A549 (cell line): ENCODE data around the gene STX1B. TPM values are rescaled to one million over a fixed set of nuclear protein-coding genes. Genes with fewer than 3 reads are reported as not detected.

Source experiments
- ATAC-seq, 2 experiments: fragments of 200-7000 bp in 1 of 2; fragments of >200 bp in 1 of 2; cut with Nextera tagmentation in 1 of 2; cut with Tn5 transposase in 1 of 2; 3 replicates each; pipeline versions ENCODE4 v1.8.0 to v1.9.1; 2018 to 2020; ENCODE audit warnings: mild to moderate bottlenecking in 1 of 2, moderate library complexity in 1 of 2
- CTCF ChIA-PET: fragments of 300-600 bp; sonication (Branson Sonifier 250); formaldehyde crosslinking; extraction: SDS; loops from one replicate; lab custom pipeline; 2021; ENCODE audit warnings: antibody characterized with exemption, inconsistent platforms; lab: Yijun Ruan, JAX
- POLR2A ChIA-PET: fragments of 350-600 bp; formaldehyde crosslinking; extraction: SDS; loops from one replicate; lab custom pipeline; 2021; ENCODE audit warnings: antibody characterized with exemption, inconsistent platforms; lab: Yijun Ruan, JAX
- DNase-seq, 2 experiments: peaks; one replicate each; pipeline versions ENCODE4 v3.0.0 to v3.0.0-alpha.2; 2011 to 2016; ENCODE audit warnings: low read depth in 1 of 2, low spot score in 1 of 2
- FAIRE-seq: peaks from 2 replicates; lab custom pipeline; 2011; peaks lifted over from hg19 to GRCh38; lab: Jason Lieb, UNC
- H3K27ac ChIP-seq, 2 experiments: fragments of >200 bp; sonication (Bioruptor Twin); formaldehyde crosslinking; 3 replicates each; pipeline ENCODE4 v1.5.1; 2016 to 2017
- H3K4me1 ChIP-seq: fragments of >200 bp; sonication (Bioruptor Twin); formaldehyde crosslinking; 3 replicates; pipeline ENCODE4 v1.6.1; 2016
- H3K4me2 ChIP-seq: fragments of >200 bp; sonication (Bioruptor Twin); formaldehyde crosslinking; 3 replicates; pipeline ENCODE4 v1.6.1; 2016
- H3K4me3 ChIP-seq: fragments of >200 bp; sonication (Bioruptor Twin); formaldehyde crosslinking; 3 replicates; pipeline ENCODE4 v1.5.1; 2016
- H3K9me3 ChIP-seq: fragments of >200 bp; sonication (Bioruptor Twin); formaldehyde crosslinking; 3 replicates; pipeline ENCODE4 v1.6.1; 2016
- BHLHE40 ChIP-seq: IDR thresholded peaks from 2 replicates; pipeline ENCODE4 v1.6.1; 2012; ENCODE audit warnings: low read depth, low read length, inconsistent platforms
- CBX2 ChIP-seq: fragments of 200-600 bp; sonication (generic); IDR thresholded peaks from 2 replicates; pipeline ENCODE4 v1.6.1; 2016; ENCODE audit warnings: low read depth, mild to moderate bottlenecking, borderline replicate concordance
- CHD2 ChIP-seq: fragments of 150-350 bp; IDR thresholded peaks from 2 replicates; pipeline ENCODE4 v1.6.1; 2014; ENCODE audit warnings: low read length; ENCODE audit not compliant: partially characterized antibody
- ESRRA ChIP-seq: fragments of 150-350 bp; IDR thresholded peaks from 2 replicates; pipeline ENCODE4 v1.6.1; 2014; ENCODE audit warnings: mild to moderate bottlenecking, low read length, borderline replicate concordance
- FOSL2 ChIP-seq, 2 experiments: fragments of 450-650 bp in 1 of 2; fragments of >200 bp in 1 of 2; sonication (Bioruptor Twin) in 1 of 2; formaldehyde crosslinking; IDR thresholded peaks; 2 replicates each; pipeline versions ENCODE4 v1.5.0 to v1.6.1; 2016 to 2020; ENCODE audit warnings: mild to moderate bottlenecking in 1 of 2, moderate library complexity in 1 of 2
- HDAC2 ChIP-seq: fragments of 200-600 bp; sonication (generic); IDR thresholded peaks from 2 replicates; pipeline ENCODE4 v1.6.1; 2016
- HOXA7 ChIP-seq: fragments of 250-450 bp; sonication (Bioruptor Pico); IDR thresholded peaks from 2 replicates; pipeline ENCODE4 v1.5.0; 2020; ENCODE audit warnings: mild to moderate bottlenecking, moderate library complexity
- HOXB5 ChIP-seq: fragments of 250-450 bp; sonication (Bioruptor Pico); IDR thresholded peaks from 2 replicates; pipeline ENCODE4 v1.5.0; 2020; ENCODE audit warnings: mild to moderate bottlenecking, moderate library complexity
- JUN ChIP-seq, 2 experiments: fragments of >200 bp; sonication (Bioruptor Twin); formaldehyde crosslinking; IDR thresholded peaks; 2 replicates in 1 of 2; 3 replicates in 1 of 2; pipeline ENCODE4 v1.6.1; 2016 to 2017
- KDM5A ChIP-seq: fragments of 200-600 bp; sonication (generic); IDR thresholded peaks from 2 replicates; pipeline ENCODE4 v1.6.1; 2016; ENCODE audit warnings: antibody characterized with exemption, mild to moderate bottlenecking
- MAZ ChIP-seq: fragments of 150-350 bp; IDR thresholded peaks from 2 replicates; pipeline ENCODE4 v1.6.1; 2014; ENCODE audit warnings: antibody characterized with exemption, low read depth, low read length, borderline replicate concordance
- NR3C1 ChIP-seq: fragments of >200 bp; sonication (Bioruptor Twin); formaldehyde crosslinking; IDR thresholded peaks from 3 replicates; pipeline ENCODE4 v1.6.1; 2017
- POLR2A ChIP-seq: IDR thresholded peaks from 2 replicates; pipeline ENCODE4 v1.6.1; 2012; ENCODE audit warnings: mild to moderate bottlenecking, low read length
- POLR2AphosphoS2 ChIP-seq: conservative IDR thresholded peaks from 2 replicates; pipeline ENCODE4 v1.6.1; 2012; ENCODE audit warnings: low read length, improper control_type of control experiment, inconsistent platforms
- RAD21 ChIP-seq, 2 experiments: fragments of >200 bp in 1 of 2; sonication (Bioruptor Twin) in 1 of 2; formaldehyde crosslinking in 1 of 2; IDR thresholded peaks in 1 of 2; conservative IDR thresholded peaks in 1 of 2; 2 replicates in 1 of 2; 3 replicates in 1 of 2; pipeline ENCODE4 v1.6.1; 2012 to 2018; ENCODE audit warnings: inconsistent platforms in 1 of 2
- SMC3 ChIP-seq: fragments of >200 bp; sonication (Bioruptor Twin); formaldehyde crosslinking; IDR thresholded peaks from 3 replicates; pipeline ENCODE4 v1.6.1; 2018; ENCODE audit warnings: inconsistent platforms
- TFCP2L1 ChIP-seq: fragments of 250-450 bp; sonication (Bioruptor Pico); IDR thresholded peaks from 2 replicates; pipeline ENCODE4 v1.5.0; 2021; ENCODE audit warnings: mild to moderate bottlenecking
- TP53 ChIP-seq: fragments of 250-450 bp; sonication (Bioruptor Pico); IDR thresholded peaks from 2 replicates; pipeline ENCODE4 v1.5.0; 2021; ENCODE audit warnings: mild to moderate bottlenecking, moderate library complexity
- ZNF302 ChIP-seq: fragments of 250-450 bp; sonication (Bioruptor Pico); IDR thresholded peaks from 2 replicates; pipeline ENCODE4 v1.9.0; 2021; ENCODE audit warnings: inconsistent platforms, mild to moderate bottlenecking, moderate library complexity
- WGBS: methylation state at CpG from one replicate; pipeline ENCODE4 v1.1.6; 2017; ENCODE audit errors: missing lambda C conversion rate; 5-methylcytosine and 5-hydroxymethylcytosine counted together
- polyA plus RNA-seq, 4 experiments: library from polyadenylated mRNA; depleted of rRNA in 3 of 4; stranded (reverse); fragments of >200 nt; fragmentation: RNase III in 1 of 4; extraction: RNeasy Plus Mini Kit Qiagen cat#74134 plus additional on column Dnase treatment in 1 of 4; gene quantifications; 2 replicates in 3 of 4; 3 replicates in 1 of 4; pipeline ENCODE4 v1.2.3, GENCODE V29; 2011 to 2017
- TF ChIP-seq, protein P1 (sequence below): IDR thresholded peaks from 2 replicates; pipeline ENCODE4 v1.6.1; 2012
- TF ChIP-seq, protein P2 (sequence below): fragments of >200 bp; sonication (Bioruptor Twin); formaldehyde crosslinking; IDR thresholded peaks from 3 replicates; pipeline ENCODE4 v1.5.1; 2016
- TF ChIP-seq, protein P3 (sequence below): IDR thresholded peaks from 2 replicates; pipeline ENCODE4 v1.6.1; 2012
- TF ChIP-seq, protein P4 (sequence below): IDR thresholded peaks from 2 replicates; pipeline ENCODE4 v1.6.1; 2012; ENCODE audit warnings: low read depth, borderline replicate concordance
- TF ChIP-seq, protein P5 (sequence below): fragments of >200 bp; sonication (Bioruptor Twin); formaldehyde crosslinking; IDR thresholded peaks from 3 replicates; pipeline ENCODE4 v1.6.1; 2016
- TF ChIP-seq, protein P6 (sequence below): fragments of 150-350 bp; IDR thresholded peaks from 2 replicates; pipeline ENCODE4 v1.6.1; 2014; ENCODE audit warnings: low read depth, mild to moderate bottlenecking, low read length

Gene STX1B
- polyA plus RNA-seq, 2 of the 4 experiments (the other 2 are of a cell fraction): 2.4 to 2.6 TPM

DNA sequence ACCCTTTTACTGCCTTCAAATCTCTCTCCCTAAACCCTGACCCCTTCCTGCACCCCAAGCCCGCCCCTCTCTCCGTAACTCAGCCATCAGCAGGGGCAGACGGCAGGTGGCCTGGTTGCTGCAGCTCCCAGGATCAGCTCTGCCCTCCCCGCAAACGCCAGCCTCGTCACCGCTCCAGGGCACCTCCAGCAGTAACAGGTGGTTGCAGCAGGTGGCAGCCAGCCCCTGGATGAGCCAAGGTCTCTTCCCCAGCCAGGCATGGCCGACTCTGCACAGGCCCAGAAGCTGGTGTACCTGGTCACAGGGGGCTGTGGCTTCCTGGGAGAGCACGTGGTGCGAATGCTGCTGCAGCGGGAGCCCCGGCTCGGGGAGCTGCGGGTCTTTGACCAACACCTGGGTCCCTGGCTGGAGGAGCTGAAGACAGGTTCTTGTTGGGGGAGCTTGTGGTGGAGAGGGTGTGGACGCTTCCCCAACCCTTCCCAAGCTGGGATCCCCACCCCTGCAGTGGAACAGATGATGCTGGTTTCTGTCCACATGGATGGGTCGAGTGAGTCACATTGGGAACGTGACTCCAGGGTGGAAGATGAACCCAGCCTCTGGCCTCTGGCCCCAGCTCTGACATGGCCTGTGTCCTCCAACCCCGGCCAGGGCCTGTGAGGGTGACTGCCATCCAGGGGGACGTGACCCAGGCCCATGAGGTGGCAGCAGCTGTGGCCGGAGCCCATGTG lies 24.9 kb downstream of the STX1B start:
- FAIRE-seq (no peak), DNase-seq (peak; percentile 55 to 65), ATAC-seq (peak; percentile 61 to 63)
- 82% methylated on average over 10 of the region's 20 CpGs for WGBS
- Histone ChIP-seq H3K4me1 (peaks cover 13% of the 10 kb centered on the region), H3K4me2 (peak overlapping the region; percentile 89), H3K4me3 (peak overlapping the region; percentile 46), H3K27ac (peak overlapping the region; percentile 84 to 88), H3K9me3 (no peaks in the 10 kb centered on the region)
- ChIA-PET POLR2A (interaction anchor here (0.5 to 2.0 kb wide), 8 partner anchors 12 to 464 kb away, joined by 3 to 11 read pairs (median 4); partner anchors contain the start of genes ZNF646 and ZNF668), CTCF (interaction anchor here (0.6 to 7.8 kb wide), 61 partner anchors 8 to 883 kb away, joined by 3 to 97 read pairs (median 6); partner anchors contain the start of genes PRSS53, STX4, VKORC1 and ZNF646)
- TF ChIP-seq ZNF302 (CRISPR knock-in tag): no peak
- TF ChIP-seq POLR2AphosphoS2: no peak
- no peak for TF ChIP-seq ESRRA
- no peak for TF ChIP-seq HDAC2
- TF ChIP-seq MAZ: no peak
- no peak for TF ChIP-seq NR3C1
- TF ChIP-seq CHD2: no peak
- TF ChIP-seq KDM5A: no peak
- TF ChIP-seq CBX2: no peak
- TF ChIP-seq TFCP2L1 (CRISPR knock-in tag): no peak
- no peak for TF ChIP-seq HOXA7
- TF ChIP-seq, protein P1, sequence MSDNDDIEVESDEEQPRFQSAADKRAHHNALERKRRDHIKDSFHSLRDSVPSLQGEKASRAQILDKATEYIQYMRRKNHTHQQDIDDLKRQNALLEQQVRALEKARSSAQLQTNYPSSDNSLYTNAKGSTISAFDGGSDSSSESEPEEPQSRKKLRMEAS: peak; percentile 1; the same call in 1 of the 2 replicates
- TF ChIP-seq RAD21 (conservative IDR thresholded peaks at IDR 0.05 in 1 of 2, IDR thresholded peaks at IDR 0.05 in 1 of 2): peak in 1 of 2 experiments; percentile 58; a peak in 3 of 5 replicates
- TF ChIP-seq TP53 (CRISPR knock-in tag): no peak
- TF ChIP-seq BHLHE40: no peak
- 0 out of 5 replicates have a peak, but pooled peaks of 1 of the 2 experiments have one; percentile 10 for TF ChIP-seq JUN (IDR thresholded peaks at IDR 0.05)

DNA sequence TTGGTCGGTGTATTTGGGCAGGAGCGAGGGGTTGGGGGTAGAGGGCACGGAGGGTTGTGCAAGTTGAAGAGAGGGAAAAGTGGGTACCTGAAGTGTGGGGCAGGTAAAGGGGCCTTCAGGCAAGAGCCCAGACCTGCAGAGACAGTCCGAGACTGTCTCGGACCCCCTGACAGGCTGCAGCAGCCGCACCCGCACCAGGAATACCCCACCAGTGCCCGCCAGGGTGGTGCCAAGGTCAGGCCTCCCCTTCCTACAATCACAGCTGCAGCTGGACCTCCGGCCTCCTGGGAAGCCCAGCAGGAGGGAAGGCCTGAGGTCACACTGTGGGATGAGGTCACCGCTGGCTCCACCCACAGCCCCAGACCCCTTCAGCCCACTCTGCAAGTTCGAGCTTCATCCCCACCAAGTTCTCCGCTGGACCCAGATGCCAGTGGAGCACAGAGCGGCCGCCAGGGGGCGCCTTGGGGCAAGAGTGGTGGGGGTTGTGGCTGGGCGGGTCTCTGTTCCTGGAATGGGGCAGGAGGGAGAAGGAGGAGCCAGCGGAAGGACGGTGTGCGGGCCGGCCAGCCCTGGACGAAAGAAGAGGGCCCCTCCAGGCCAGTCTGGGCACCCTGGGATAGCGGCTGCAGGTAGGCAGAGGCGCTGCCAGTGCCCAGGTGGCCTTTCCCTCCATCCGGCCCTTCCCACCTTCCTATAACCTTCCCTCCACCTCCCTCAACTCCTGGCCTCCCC lies 25.6 kb downstream of the STX1B start, which contains the start of gene HSD3B7:
HSD3B7 (plus strand) TSS at position 539 of the 732 bp plus-strand sequence. CDS start 452 bp downstream, outside the sequence.
- ChIA-PET CTCF (interaction anchor here (0.6 to 7.8 kb wide), 67 partner anchors 7 to 883 kb away, joined by 3 to 97 read pairs (median 6); partner anchors contain the start of genes PRSS53, PYCARD, SETD1A and STX4), POLR2A (interaction anchor here (0.7 to 2.0 kb wide), 7 partner anchors 12 to 158 kb away, joined by 3 to 11 read pairs (median 6); partner anchors contain the start of genes ZNF646 and ZNF668)
- H3K4me2 ChIP-seq: peak within 1 kb of the TSS; percentile 89
- no peaks in the 10 kb centered on the region for H3K9me3 ChIP-seq
- FAIRE-seq (no peak), ATAC-seq (peak; percentile 75 to 92), DNase-seq (peak; percentile 80 to 95)
- peak within 1 kb of the TSS; percentile 84 to 88 for H3K27ac ChIP-seq
- H3K4me1 ChIP-seq: peaks cover 13% of the 10 kb centered on the region
- 29% methylated on average over 22 of the region's 24 CpGs for WGBS
- peak within 1 kb of the TSS; percentile 46 for H3K4me3 ChIP-seq
- TF ChIP-seq JUN (IDR thresholded peaks at IDR 0.05): 0 out of 5 replicates have a peak, but pooled peaks of 1 of the 2 experiments have one; percentile 18
- TF ChIP-seq, protein P2, sequence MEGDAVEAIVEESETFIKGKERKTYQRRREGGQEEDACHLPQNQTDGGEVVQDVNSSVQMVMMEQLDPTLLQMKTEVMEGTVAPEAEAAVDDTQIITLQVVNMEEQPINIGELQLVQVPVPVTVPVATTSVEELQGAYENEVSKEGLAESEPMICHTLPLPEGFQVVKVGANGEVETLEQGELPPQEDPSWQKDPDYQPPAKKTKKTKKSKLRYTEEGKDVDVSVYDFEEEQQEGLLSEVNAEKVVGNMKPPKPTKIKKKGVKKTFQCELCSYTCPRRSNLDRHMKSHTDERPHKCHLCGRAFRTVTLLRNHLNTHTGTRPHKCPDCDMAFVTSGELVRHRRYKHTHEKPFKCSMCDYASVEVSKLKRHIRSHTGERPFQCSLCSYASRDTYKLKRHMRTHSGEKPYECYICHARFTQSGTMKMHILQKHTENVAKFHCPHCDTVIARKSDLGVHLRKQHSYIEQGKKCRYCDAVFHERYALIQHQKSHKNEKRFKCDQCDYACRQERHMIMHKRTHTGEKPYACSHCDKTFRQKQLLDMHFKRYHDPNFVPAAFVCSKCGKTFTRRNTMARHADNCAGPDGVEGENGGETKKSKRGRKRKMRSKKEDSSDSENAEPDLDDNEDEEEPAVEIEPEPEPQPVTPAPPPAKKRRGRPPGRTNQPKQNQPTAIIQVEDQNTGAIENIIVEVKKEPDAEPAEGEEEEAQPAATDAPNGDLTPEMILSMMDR: peak; percentile 86
- TF ChIP-seq, protein P3, sequence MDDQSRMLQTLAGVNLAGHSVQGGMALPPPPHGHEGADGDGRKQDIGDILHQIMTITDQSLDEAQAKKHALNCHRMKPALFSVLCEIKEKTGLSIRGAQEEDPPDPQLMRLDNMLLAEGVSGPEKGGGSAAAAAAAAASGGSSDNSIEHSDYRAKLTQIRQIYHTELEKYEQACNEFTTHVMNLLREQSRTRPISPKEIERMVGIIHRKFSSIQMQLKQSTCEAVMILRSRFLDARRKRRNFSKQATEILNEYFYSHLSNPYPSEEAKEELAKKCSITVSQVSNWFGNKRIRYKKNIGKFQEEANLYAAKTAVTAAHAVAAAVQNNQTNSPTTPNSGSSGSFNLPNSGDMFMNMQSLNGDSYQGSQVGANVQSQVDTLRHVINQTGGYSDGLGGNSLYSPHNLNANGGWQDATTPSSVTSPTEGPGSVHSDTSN: peak; percentile 55; the same call in 1 of the 2 replicates
- TF ChIP-seq, protein P4, sequence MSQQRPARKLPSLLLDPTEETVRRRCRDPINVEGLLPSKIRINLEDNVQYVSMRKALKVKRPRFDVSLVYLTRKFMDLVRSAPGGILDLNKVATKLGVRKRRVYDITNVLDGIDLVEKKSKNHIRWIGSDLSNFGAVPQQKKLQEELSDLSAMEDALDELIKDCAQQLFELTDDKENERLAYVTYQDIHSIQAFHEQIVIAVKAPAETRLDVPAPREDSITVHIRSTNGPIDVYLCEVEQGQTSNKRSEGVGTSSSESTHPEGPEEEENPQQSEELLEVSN: no peak
- TF ChIP-seq FOSL2 (IDR thresholded peaks at IDR 0.05): no peak
- TF ChIP-seq FOSL2 (CRISPR knock-in tag; IDR thresholded peaks at IDR 0.05): 0 out of 2 replicates have a peak, but pooled peaks have one; percentile 23
- TF ChIP-seq, protein P5, sequence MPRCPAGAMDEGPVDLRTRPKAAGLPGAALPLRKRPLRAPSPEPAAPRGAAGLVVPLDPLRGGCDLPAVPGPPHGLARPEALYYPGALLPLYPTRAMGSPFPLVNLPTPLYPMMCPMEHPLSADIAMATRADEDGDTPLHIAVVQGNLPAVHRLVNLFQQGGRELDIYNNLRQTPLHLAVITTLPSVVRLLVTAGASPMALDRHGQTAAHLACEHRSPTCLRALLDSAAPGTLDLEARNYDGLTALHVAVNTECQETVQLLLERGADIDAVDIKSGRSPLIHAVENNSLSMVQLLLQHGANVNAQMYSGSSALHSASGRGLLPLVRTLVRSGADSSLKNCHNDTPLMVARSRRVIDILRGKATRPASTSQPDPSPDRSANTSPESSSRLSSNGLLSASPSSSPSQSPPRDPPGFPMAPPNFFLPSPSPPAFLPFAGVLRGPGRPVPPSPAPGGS: no peak
- no peak for TF ChIP-seq HOXB5 (CRISPR knock-in tag)
- TF ChIP-seq MAZ: 0 out of 2 replicates have a peak, but pooled peaks have one; percentile 83
- peak; percentile 97 for TF ChIP-seq SMC3
- TF ChIP-seq, protein P6, sequence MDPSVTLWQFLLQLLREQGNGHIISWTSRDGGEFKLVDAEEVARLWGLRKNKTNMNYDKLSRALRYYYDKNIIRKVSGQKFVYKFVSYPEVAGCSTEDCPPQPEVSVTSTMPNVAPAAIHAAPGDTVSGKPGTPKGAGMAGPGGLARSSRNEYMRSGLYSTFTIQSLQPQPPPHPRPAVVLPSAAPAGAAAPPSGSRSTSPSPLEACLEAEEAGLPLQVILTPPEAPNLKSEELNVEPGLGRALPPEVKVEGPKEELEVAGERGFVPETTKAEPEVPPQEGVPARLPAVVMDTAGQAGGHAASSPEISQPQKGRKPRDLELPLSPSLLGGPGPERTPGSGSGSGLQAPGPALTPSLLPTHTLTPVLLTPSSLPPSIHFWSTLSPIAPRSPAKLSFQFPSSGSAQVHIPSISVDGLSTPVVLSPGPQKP: no peak
- TF ChIP-seq, protein P1: peak; percentile 52
- TF ChIP-seq RAD21 (conservative IDR thresholded peaks at IDR 0.05 in 1 of 2, IDR thresholded peaks at IDR 0.05 in 1 of 2): peak; percentile 86 to 90
- peak; percentile 21; the same call in 1 of the 2 replicates for TF ChIP-seq POLR2A
